WTC11 (cell line): ENCODE results near the gene LRRC2. TPM values are rescaled to one million over a fixed set of nuclear protein-coding genes. Genes with fewer than 3 reads are reported as not detected.

Source experiments
- ATAC-seq: fragments of 200-7000 bp; cut with Tn5 transposase; 2 replicates; pipeline ENCODE4 v1.10.0; 2021; ENCODE audit warnings: mild to moderate bottlenecking, moderate library complexity
- CTCF ChIA-PET: fragments of 300-600 bp; sonication (Branson Sonifier 250); formaldehyde crosslinking; loops from one replicate; lab custom pipeline; 2021; ENCODE audit warnings: antibody characterized with exemption; lab: Charles Lee
- POLR2A ChIA-PET: fragments of 350-600 bp; sonication (Branson Sonifier 250); formaldehyde crosslinking; loops from one replicate; lab custom pipeline; 2021; ENCODE audit warnings: antibody characterized with exemption; lab: Charles Lee
- DNase-seq: peaks from one replicate; pipeline ENCODE4 v3.0.0; 2021; ENCODE audit warnings: low spot score
- H3K27ac Mint-ChIP-seq: 2 replicates; pipeline ENCODE4 v1.8.0; 2021; ENCODE audit warnings: mixed read lengths
- H3K27me3 Mint-ChIP-seq: 2 replicates; pipeline ENCODE4 v1.8.0; 2021; ENCODE audit warnings: low read depth, mild to moderate bottlenecking, moderate library complexity, mixed read lengths
- H3K36me3 Mint-ChIP-seq: 2 replicates; pipeline ENCODE4 v1.8.0; 2021; ENCODE audit warnings: mixed read lengths
- H3K4me1 Mint-ChIP-seq: 2 replicates; pipeline ENCODE4 v1.8.0; 2022; ENCODE audit warnings: mixed read lengths
- H3K4me3 Mint-ChIP-seq: 2 replicates; pipeline ENCODE4 v1.8.0; 2021; ENCODE audit warnings: mild to moderate bottlenecking, moderate library complexity, mixed read lengths
- H3K9me3 Mint-ChIP-seq: 2 replicates; pipeline ENCODE4 v1.8.0; 2021; ENCODE audit warnings: mixed read lengths
- ATF2 ChIP-seq: sonication (generic); formaldehyde crosslinking; IDR thresholded peaks from 2 replicates; pipeline ENCODE4 v1.8.1; 2022; ENCODE audit warnings: low read depth, missing genetic modification reagents, borderline replicate concordance
- E2F4 ChIP-seq: sonication (generic); formaldehyde crosslinking; IDR thresholded peaks from 2 replicates; pipeline ENCODE4 v1.8.1; 2022; ENCODE audit warnings: low read depth, mild to moderate bottlenecking, moderate library complexity, missing genetic modification reagents, borderline replicate concordance
- E2F5 ChIP-seq: sonication (generic); formaldehyde crosslinking; IDR thresholded peaks from 2 replicates; pipeline ENCODE4 v1.8.1; 2022; ENCODE audit warnings: mild to moderate bottlenecking, moderate library complexity, missing genetic modification reagents
- ETV6 ChIP-seq: sonication (generic); formaldehyde crosslinking; IDR thresholded peaks from 2 replicates; pipeline ENCODE4 v1.8.1; 2022; ENCODE audit warnings: mild to moderate bottlenecking, missing genetic modification reagents
- FOXK1 ChIP-seq: sonication (generic); formaldehyde crosslinking; IDR thresholded peaks from 2 replicates; pipeline ENCODE4 v1.8.0; 2022; ENCODE audit warnings: mild to moderate bottlenecking, moderate library complexity, missing genetic modification reagents
- FOXP4 ChIP-seq: sonication (generic); formaldehyde crosslinking; IDR thresholded peaks from 2 replicates; pipeline ENCODE4 v1.8.0; 2022; ENCODE audit warnings: mild to moderate bottlenecking, missing genetic modification reagents
- KAT7 ChIP-seq: sonication (generic); formaldehyde crosslinking; IDR thresholded peaks from 2 replicates; pipeline ENCODE4 v1.8.1; 2023; ENCODE audit warnings: missing genetic modification reagents, mild to moderate bottlenecking, borderline replicate concordance
- MXD4 ChIP-seq: fragments of 250-450 bp; sonication (Bioruptor Pico); IDR thresholded peaks from 2 replicates; pipeline ENCODE4 v1.8.0; 2021; ENCODE audit warnings: mild to moderate bottlenecking, moderate library complexity, borderline replicate concordance
- MYBL2 ChIP-seq: sonication (generic); formaldehyde crosslinking; IDR thresholded peaks from 2 replicates; pipeline ENCODE4 v1.8.1; 2023; ENCODE audit warnings: mild to moderate bottlenecking, moderate library complexity, missing genetic modification reagents
- NFYB ChIP-seq: sonication (generic); formaldehyde crosslinking; conservative IDR thresholded peaks from 2 replicates; pipeline ENCODE4 v1.8.0; 2022; ENCODE audit warnings: low read depth, missing genetic modification reagents
- NR2C2 ChIP-seq: sonication (generic); formaldehyde crosslinking; IDR thresholded peaks from 2 replicates; pipeline ENCODE4 v1.8.0; 2022; ENCODE audit warnings: mild to moderate bottlenecking, missing genetic modification reagents
- PRRX2 ChIP-seq: fragments of 250-450 bp; sonication (Bioruptor Pico); IDR thresholded peaks from 2 replicates; pipeline ENCODE4 v1.8.0; 2021; ENCODE audit warnings: mild to moderate bottlenecking
- SP1 ChIP-seq: sonication (generic); formaldehyde crosslinking; conservative IDR thresholded peaks from 2 replicates; pipeline ENCODE4 v1.8.1; 2022; ENCODE audit warnings: missing genetic modification reagents
- STAT6 ChIP-seq: sonication (generic); formaldehyde crosslinking; conservative IDR thresholded peaks from 2 replicates; pipeline ENCODE4 v1.8.1; 2023; ENCODE audit warnings: mild to moderate bottlenecking, low read depth, missing genetic modification reagents, moderate library complexity
- TP53 ChIP-seq: sonication (generic); formaldehyde crosslinking; IDR thresholded peaks from 2 replicates; pipeline ENCODE4 v1.8.1; 2023; ENCODE audit warnings: mild to moderate bottlenecking, missing genetic modification reagents
- ZBTB43 ChIP-seq: sonication (generic); formaldehyde crosslinking; IDR thresholded peaks from 2 replicates; pipeline ENCODE4 v1.8.1; 2023; ENCODE audit warnings: mild to moderate bottlenecking, missing genetic modification reagents
- ZNF121 ChIP-seq: sonication (generic); formaldehyde crosslinking; IDR thresholded peaks from 2 replicates; pipeline ENCODE4 v1.8.0; 2023; ENCODE audit warnings: missing genetic modification reagents
- ZNF263 ChIP-seq: sonication (generic); formaldehyde crosslinking; IDR thresholded peaks from 2 replicates; pipeline ENCODE4 v1.8.1; 2022; ENCODE audit warnings: low read depth, mild to moderate bottlenecking, moderate library complexity, missing genetic modification reagents
- ZNF396 ChIP-seq: fragments of 250-450 bp; sonication (Bioruptor Pico); IDR thresholded peaks from 2 replicates; pipeline ENCODE4 v1.8.0; 2021; ENCODE audit warnings: mild to moderate bottlenecking, moderate library complexity, borderline replicate concordance
- ZNF512 ChIP-seq: sonication (generic); formaldehyde crosslinking; IDR thresholded peaks from 2 replicates; pipeline ENCODE4 v1.8.1; 2022; ENCODE audit warnings: missing genetic modification reagents, borderline replicate concordance
- total RNA-seq: library from RNA; stranded (reverse); gene quantifications from 3 replicates; pipeline ENCODE4 v1.2.3, GENCODE V29; 2021

LRRC2 gene
- total RNA-seq, 1 experiment from 2014 or later, result 4.9 TPM

GRCh38 chr3:46594723-46595122 lies 28.6 kb upstream of the LRRC2 start:
- H3K4me3 Mint-ChIP-seq, result no peak overlapping the region
- H3K27me3 Mint-ChIP-seq, result peaks cover 26% of the 10 kb centered on the region
- DNase-seq (no peak), ATAC-seq (no peak)
- ChIA-PET POLR2A (no interaction called here), CTCF (no interaction called here)
- no peak overlapping the region for H3K27ac Mint-ChIP-seq
- H3K4me1 Mint-ChIP-seq, result peaks cover 38% of the 10 kb centered on the region
- peaks cover 43% of the 10 kb centered on the region for H3K9me3 Mint-ChIP-seq
- no peak for TF ChIP-seq FOXP4 (CRISPR knock-in tag)
- no peak for TF ChIP-seq SP1
- no peak for TF ChIP-seq ZNF263 (CRISPR knock-in tag)
- TF ChIP-seq MYBL2 (CRISPR knock-in tag), result no peak
- no peak for TF ChIP-seq NFYB (CRISPR knock-in tag)
- no peak for TF ChIP-seq ZBTB43 (CRISPR knock-in tag)
- no peak for TF ChIP-seq TP53 (CRISPR knock-in tag)
- no peak for TF ChIP-seq E2F4 (CRISPR knock-in tag)
- TF ChIP-seq ETV6, result no peak
- no peak for TF ChIP-seq ATF2 (CRISPR knock-in tag)
- no peak for TF ChIP-seq ZNF396 (CRISPR knock-in tag)
- TF ChIP-seq FOXK1 (CRISPR knock-in tag), result no peak
- TF ChIP-seq MXD4, result no peak
- TF ChIP-seq STAT6 (CRISPR knock-in tag), result no peak
- no peak for TF ChIP-seq PRRX2 (CRISPR knock-in tag)
- no peak for TF ChIP-seq ZNF121 (CRISPR knock-in tag)
- no peak for TF ChIP-seq NR2C2 (CRISPR knock-in tag)
- TF ChIP-seq E2F5 (CRISPR knock-in tag), result no peak
- no peak for TF ChIP-seq KAT7 (CRISPR knock-in tag)
- no peak for TF ChIP-seq ZNF512
- peaks cover 40% of the 10 kb centered on the region for H3K36me3 Mint-ChIP-seq
